H1 (cell line): ENCODE data around the gene BICD1. TPM values are rescaled to one million over a fixed set of nuclear protein-coding genes. Genes with fewer than 3 reads are reported as not detected.
A peak's percentile ranks its signal among the peaks of the same experiment; 100 is the strongest.

Source experiments
- CTCF ChIA-PET: fragments of 300-600 bp; sonication (Branson Sonifier 250); formaldehyde crosslinking; loops from one replicate; lab custom pipeline; 2021; ENCODE audit not compliant: partially characterized antibody; lab: Charles Lee
- POLR2A ChIA-PET: fragments of 300-600 bp; sonication (Branson Sonifier 250); formaldehyde crosslinking; loops from one replicate; lab custom pipeline; 2021; ENCODE audit warnings: inconsistent platforms; ENCODE audit not compliant: partially characterized antibody; lab: Charles Lee
- DNase-seq, 2 experiments: peaks; one replicate each; pipeline versions ENCODE4 v3.0.0 to v3.0.0-alpha.2; 2010 to 2022; ENCODE audit warnings: low spot score in 2 of 2, low read depth in 1 of 2, mixed read lengths in 1 of 2
- FAIRE-seq: peaks from 2 replicates; lab custom pipeline; 2011; peaks lifted over from hg19 to GRCh38; lab: Jason Lieb, UNC
- H2AFZ ChIP-seq: 2 replicates; pipeline ENCODE4 v1.8.1; 2012; ENCODE audit warnings: low read length, inconsistent platforms
- H2AK5ac ChIP-seq: 2 replicates; pipeline ENCODE4 v1.6.1; 2013; ENCODE audit warnings: low read depth, low read length
- H2BK120ac ChIP-seq: replicated peaks from 2 replicates; pipeline ENCODE3; 2013; ENCODE audit warnings: low read depth, low read length, inconsistent platforms
- H2BK12ac ChIP-seq: 2 replicates; pipeline ENCODE4 v1.6.1; 2013; ENCODE audit warnings: low read depth, low read length
- H2BK15ac ChIP-seq: 2 replicates; pipeline ENCODE4 v1.6.1; 2013; ENCODE audit warnings: low read length
- H2BK20ac ChIP-seq: 2 replicates; pipeline ENCODE4 v1.6.1; 2013; ENCODE audit warnings: low read length
- H2BK5ac ChIP-seq: 2 replicates; pipeline ENCODE4 v1.6.1; 2013; ENCODE audit warnings: low read depth, low read length
- H3K14ac ChIP-seq: 2 replicates; pipeline ENCODE4 v1.6.1; 2013; ENCODE audit warnings: inconsistent platforms; ENCODE audit not compliant: insufficient read length
- H3K18ac ChIP-seq: 2 replicates; pipeline ENCODE4 v1.6.1; 2013; ENCODE audit warnings: low read length; ENCODE audit errors: extremely low read depth
- H3K23ac ChIP-seq: 2 replicates; pipeline ENCODE4 v1.6.1; 2013; ENCODE audit warnings: inconsistent platforms; ENCODE audit not compliant: insufficient read length
- H3K23me2 ChIP-seq: 2 replicates; pipeline ENCODE4 v1.6.1; 2013; ENCODE audit warnings: low read depth, low read length
- H3K27ac ChIP-seq: 2 replicates; pipeline ENCODE4 v1.6.1; 2011; ENCODE audit warnings: low read depth, low read length, inconsistent platforms
- H3K27me3 ChIP-seq, 4 experiments: replicated peaks in 1 of 4; 1 replicate in 1 of 4; 2 replicates in 3 of 4; pipeline versions ENCODE4 v1.6.1 to v1.8.1; 2011 to 2013; ENCODE audit warnings: low read length in 3 of 4, mild to moderate bottlenecking in 3 of 4, inconsistent platforms in 2 of 4, mixed read lengths in 2 of 4, moderate library complexity in 1 of 4; ENCODE audit not compliant: control insufficient read depth in 3 of 4, insufficient read depth in 3 of 4; ENCODE audit errors: extremely low read depth in 1 of 4
- H3K36me3 ChIP-seq, 4 experiments: 2 replicates each; pipeline versions ENCODE4 v1.6.1 to v1.8.1; 2011 to 2013; ENCODE audit warnings: mild to moderate bottlenecking in 4 of 4, low read length in 3 of 4, moderate library complexity in 2 of 4, control low read depth in 1 of 4, inconsistent platforms in 1 of 4; ENCODE audit not compliant: insufficient read depth in 4 of 4, control insufficient read depth in 2 of 4
- H3K4ac ChIP-seq: replicated peaks from 2 replicates; pipeline ENCODE3; 2013; ENCODE audit warnings: low read length, low read depth, mixed read lengths, inconsistent platforms; ENCODE audit not compliant: insufficient read length
- H3K4me1 ChIP-seq, 4 experiments: replicated peaks in 1 of 4; 1 replicate in 1 of 4; 2 replicates in 3 of 4; pipeline versions ENCODE4 v1.6.1 to v1.8.1; 2011 to 2013; ENCODE audit warnings: low read length in 3 of 4, inconsistent platforms in 2 of 4, mixed read lengths in 1 of 4; ENCODE audit not compliant: insufficient read depth in 4 of 4, control insufficient read depth in 3 of 4
- H3K4me2 ChIP-seq, 2 experiments: 2 replicates each; pipeline versions ENCODE4 v1.6.1 to v1.8.1; 2011 to 2013; ENCODE audit warnings: low read depth in 2 of 2, low read length in 2 of 2, control low read depth in 1 of 2, inconsistent platforms in 1 of 2, mild to moderate bottlenecking in 1 of 2; ENCODE audit not compliant: insufficient read depth in 1 of 2
- H3K4me3 ChIP-seq, 4 experiments: fragments of 200-600, 300-600 bp in 1 of 4; sonication (generic), shearing (Covaris generic), sonication (Bioruptor Twin) in 1 of 4; 2 replicates each; pipeline versions ENCODE4 v1.5.1 to v1.8.1; 2011 to 2016; ENCODE audit warnings: low read length in 4 of 4, low read depth in 3 of 4, control low read depth in 2 of 4, inconsistent platforms in 2 of 4, mild to moderate bottlenecking in 2 of 4, mixed read lengths in 1 of 4, moderate library complexity in 1 of 4; ENCODE audit not compliant: insufficient read depth in 2 of 4; ENCODE audit errors: extremely low read depth in 1 of 4
- H3K56ac ChIP-seq: replicated peaks from 2 replicates; pipeline ENCODE3; 2013; ENCODE audit warnings: low read depth, mild to moderate bottlenecking, mixed read lengths, low read length, inconsistent platforms; ENCODE audit not compliant: insufficient read length
- H3K79me1 ChIP-seq: 2 replicates; pipeline ENCODE4 v1.6.1; 2013; ENCODE audit warnings: low read depth, low read length, control low read depth
- H3K79me2 ChIP-seq, 2 experiments: 2 replicates each; pipeline versions ENCODE4 v1.6.1 to v1.8.1; 2012 to 2013; ENCODE audit warnings: low read length in 2 of 2, mild to moderate bottlenecking in 2 of 2, inconsistent platforms in 1 of 2; ENCODE audit not compliant: insufficient read depth in 2 of 2, control insufficient read depth in 1 of 2
- H3K9ac ChIP-seq, 4 experiments: replicated peaks in 1 of 4; 1 replicate in 1 of 4; 2 replicates in 3 of 4; pipeline versions ENCODE4 v1.6.1 to v1.8.1; 2011 to 2013; ENCODE audit warnings: low read depth in 3 of 4, low read length in 3 of 4, control low read depth in 2 of 4, mild to moderate bottlenecking in 2 of 4, moderate library complexity in 2 of 4, inconsistent platforms in 1 of 4; ENCODE audit errors: extremely low read depth in 1 of 4
- H3K9me3 ChIP-seq, 2 experiments: 2 replicates each; pipeline versions ENCODE4 v1.6.1 to v1.8.1; 2012 to 2013; ENCODE audit warnings: mild to moderate bottlenecking in 2 of 2, moderate library complexity in 2 of 2, control low read depth in 1 of 2, inconsistent platforms in 1 of 2, low read depth in 1 of 2, low read length in 1 of 2, mixed read lengths in 1 of 2; ENCODE audit not compliant: insufficient read depth in 2 of 2
- H4K20me1 ChIP-seq, 2 experiments: replicated peaks in 1 of 2; 2 replicates each; pipeline versions ENCODE3 to v1.8.1; 2011 to 2013; ENCODE audit warnings: inconsistent platforms in 2 of 2, low read length in 2 of 2, mild to moderate bottlenecking in 1 of 2; ENCODE audit not compliant: insufficient read depth in 2 of 2, control insufficient read depth in 1 of 2
- H4K5ac ChIP-seq: 2 replicates; pipeline ENCODE4 v1.6.1; 2013; ENCODE audit warnings: low read length, low read depth, mixed read lengths, inconsistent platforms; ENCODE audit not compliant: insufficient read length
- H4K8ac ChIP-seq: 2 replicates; pipeline ENCODE4 v1.8.0; 2013; ENCODE audit warnings: mild to moderate bottlenecking, moderate library complexity, low read length, inconsistent platforms; ENCODE audit not compliant: insufficient read depth; ENCODE audit errors: extremely low read depth
- H4K91ac ChIP-seq: replicated peaks from 2 replicates; pipeline ENCODE3; 2013; ENCODE audit warnings: low read length, mixed read lengths, inconsistent platforms; ENCODE audit not compliant: insufficient read length
- BACH1 ChIP-seq: IDR thresholded peaks from 2 replicates; pipeline ENCODE4 v1.6.1; 2012; ENCODE audit warnings: low read length, improper control_type of control experiment
- RXRA ChIP-seq: IDR thresholded peaks from 2 replicates; pipeline ENCODE4 v1.6.1; 2011; ENCODE audit warnings: low read depth, mild to moderate bottlenecking, low read length, moderate library complexity; ENCODE audit not compliant: insufficient read depth
- SIN3A ChIP-seq, 2 experiments: IDR thresholded peaks in 1 of 2; conservative IDR thresholded peaks in 1 of 2; 2 replicates each; pipeline ENCODE4 v1.6.1; 2011 to 2012; ENCODE audit warnings: low read length in 2 of 2, improper control_type of control experiment in 1 of 2, low read depth in 1 of 2, mild to moderate bottlenecking in 1 of 2
- SP1 ChIP-seq: IDR thresholded peaks from 2 replicates; pipeline ENCODE4 v1.6.1; 2011; ENCODE audit warnings: low read depth, low read length
- WGBS, 2 experiments: shearing (Covaris generic) in 1 of 2; methylation state at CpG; one replicate each; pipeline versions ENCODE4 v1.1.6 to v1.1.7; 2013 to 2015; ENCODE audit warnings: low lambda C conversion rate in 2 of 2, mixed read lengths in 2 of 2, inconsistent platforms in 1 of 2, low coverage in 1 of 2, missing lambda C conversion rate in 1 of 2; ENCODE audit not compliant: insufficient replicate concordance in 2 of 2, insufficient coverage in 1 of 2, insufficient read length in 1 of 2; ENCODE audit errors: extremely low coverage in 1 of 2, missing lambda C conversion rate in 1 of 2; 5-methylcytosine and 5-hydroxymethylcytosine counted together
- polyA plus RNA-seq, 7 experiments: library from polyadenylated mRNA; depleted of rRNA in 3 of 7; stranded (reverse) in 5 of 7; unstranded in 2 of 7; fragments of >200 nt in 5 of 7; fragments of 200-250 nt in 2 of 7; gene quantifications; 1 replicate in 5 of 7; 2 replicates in 1 of 7; 4 replicates in 1 of 7; pipeline versions ENCODE4 v1.2.1 to v1.2.3, GENCODE V29; 2011 to 2013; ENCODE audit warnings: missing spikeins in 2 of 7, mixed read lengths in 2 of 7
- total RNA-seq: library from RNA; stranded (reverse); fragmentation: NEBNext Ultra II Directional; extraction: Animal tissue kit (Norgen Biotek cat#: 25700); gene quantifications from 2 replicates; pipeline ENCODE4 v1.2.1, GENCODE V29; 2021

Gene BICD1
- total and polyA plus RNA-seq, 2 of the 8 experiments (the other 6 are each of a cell fraction or from before 2014, with no cell fraction given): 34.1 to 58.4 TPM

DNA sequence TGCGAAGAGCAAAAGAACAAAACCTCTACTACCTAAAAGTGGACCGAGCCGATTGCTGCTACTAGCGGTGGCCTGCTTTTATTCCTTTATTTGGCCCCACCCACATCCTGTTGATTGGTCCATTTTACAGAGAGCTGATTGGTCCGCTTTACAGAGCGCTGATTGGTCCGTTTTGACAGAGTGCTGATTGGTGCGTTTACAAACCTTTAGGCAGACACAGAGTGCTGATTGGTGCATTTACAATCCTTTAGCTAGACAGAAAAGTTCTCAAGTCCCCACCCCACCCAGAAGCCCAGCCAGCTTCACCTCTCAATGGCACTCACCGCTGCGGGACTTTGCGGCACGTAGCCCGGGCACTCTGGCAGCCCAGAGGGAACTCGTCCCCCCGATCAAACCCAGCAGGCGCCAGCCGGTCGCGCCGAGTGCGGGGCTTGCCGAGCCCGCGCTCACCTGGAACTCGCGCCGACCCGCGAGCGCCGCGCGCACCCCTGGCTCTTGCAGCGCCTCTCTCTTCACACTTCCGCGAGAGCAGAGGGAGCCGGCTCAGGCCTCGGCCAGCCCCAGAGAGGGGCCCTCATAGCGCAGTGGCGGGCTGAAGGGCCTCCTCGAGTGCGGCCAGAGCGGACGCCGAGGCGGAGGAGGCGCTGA, 284.0 kb downstream of the BICD1 start:
- no peak overlapping the region for H2AFZ ChIP-seq
- ChIA-PET CTCF (interaction anchor here (0.6 to 2.2 kb wide), 3 partner anchors 10 to 236 kb away, joined by 3 to 6 read pairs (median 4); no protein-coding TSS in a partner anchor), POLR2A (interaction anchor here (0.6 to 2.6 kb wide), 3 partner anchors 7 to 22 kb away, joined by 3 to 8 read pairs (median 3); no protein-coding TSS in a partner anchor)
- H3K4ac ChIP-seq: no peak overlapping the region
- no peak overlapping the region for H2BK12ac ChIP-seq
- no peak overlapping the region for H3K27ac ChIP-seq
- no peak overlapping the region for H2AK5ac ChIP-seq
- peak in 1 of 2 experiments; percentile 44 for DNase-seq
- no peak overlapping the region for H4K5ac ChIP-seq
- H3K18ac ChIP-seq: no peak overlapping the region
- H3K27me3 ChIP-seq: no peaks in the 10 kb centered on the region
- H3K4me1 ChIP-seq: peaks cover 0 to 3% (median under 1%) of the 10 kb centered on the region in 4 experiments; a peak in 3 of 7 replicates
- FAIRE-seq: peak; percentile 55
- H4K8ac ChIP-seq: no peak overlapping the region
- TF ChIP-seq SP1: 0 out of 2 replicates have a peak, but pooled peaks have one; percentile 24
- TF ChIP-seq RXRA: no peak
- TF ChIP-seq SIN3A (conservative IDR thresholded peaks at IDR 0.05 in 1 of 2, IDR thresholded peaks at IDR 0.05 in 1 of 2; ENCODE audit: low read depth in 1 of 2, low read length in 2 of 2): no peak
- TF ChIP-seq BACH1: no peak
- no peaks in the 10 kb centered on the region for H3K23me2 ChIP-seq
- peaks cover 0 to 5% of the 10 kb centered on the region in 2 experiments; a peak in 1 of 4 replicates for H3K9me3 ChIP-seq
- no peak overlapping the region for H2BK120ac ChIP-seq
- no peak overlapping the region for H3K4me2 ChIP-seq
- H2BK5ac ChIP-seq: no peak overlapping the region
- no peaks in the 10 kb centered on the region for H3K79me2 ChIP-seq
- H3K36me3 ChIP-seq: peaks cover 0 to 4% (median 0%) of the 10 kb centered on the region in 4 experiments; a peak in 1 of 8 replicates
- no peak overlapping the region for H2BK15ac ChIP-seq
- H3K23ac ChIP-seq: no peak overlapping the region
- H3K79me1 ChIP-seq: no peaks in the 10 kb centered on the region
- H4K91ac ChIP-seq: no peak overlapping the region
- 90% methylated on average over 27 of the region's 47 CpGs; no CpG with 5 or more reads in 1 of the 2 experiments for WGBS, 2 experiments
- no peak overlapping the region for H3K9ac ChIP-seq
- H2BK20ac ChIP-seq: no peak overlapping the region
- H3K4me3 ChIP-seq: no peak overlapping the region
- no peak overlapping the region for H3K14ac ChIP-seq
- no peak overlapping the region for H3K56ac ChIP-seq
- no peaks in the 10 kb centered on the region for H4K20me1 ChIP-seq
